Activated T-cell treated with anti-CD3 and anti-CD28 coated beads for 1 hour (primary cell): ENCODE data around the gene NOA1.

ENCODE experiments used
- DNase-seq: peaks from one replicate; pipeline ENCODE4 v3.0.0-alpha.2; 2020; ENCODE audit warnings: low read depth

NOA1 gene

GRCh38 chr4:56977321-56978012 is at the start of gene NOA1:
Gene NOA1, minus strand, starts transcription at chr4:56977606. Its CDS starts 21 bp downstream, at chr4:56977585.
- peak; percentile 98 for DNase-seq

GRCh38 chr4:57023104-57023503 is 45.7 kb upstream of the NOA1 start:
- no peak for DNase-seq

GRCh38 chr4:57020467-57021101 is 43.2 kb upstream of the NOA1 start:
- DNase-seq, result no peak

GRCh38 chr4:57018980-57019379 is 41.6 kb upstream of the NOA1 start:
- DNase-seq, result no peak

GRCh38 chr4:57013543-57014120 is 36.2 kb upstream of the NOA1 start:
- DNase-seq, result no peak

- DNase-seq, result no peak
Measured at GRCh38 chr4:56999751-57000150, 22.3 kb upstream of the NOA1 start.

GRCh38 chr4:56995525-56995924 is 18.1 kb upstream of the NOA1 start:
- DNase-seq, result no peak

GRCh38 chr4:56990109-56990905 is 12.9 kb upstream of the NOA1 start:
- no peak for DNase-seq

- no peak for DNase-seq
Measured at GRCh38 chr4:56986952-56987351, 9.5 kb upstream of the NOA1 start.

GRCh38 chr4:56986192-56986591 is 8.8 kb upstream of the NOA1 start:
- DNase-seq, result no peak

GRCh38 chr4:56981795-56982201 is 4.4 kb upstream of the NOA1 start:
- DNase-seq, result no peak

GRCh38 chr4:56979421-56980072 is 2.1 kb upstream of the NOA1 start:
- peak; percentile 13 for DNase-seq

- DNase-seq, result peak; percentile 73
Measured at GRCh38 chr4:56978750-56979303, 1.4 kb upstream of the NOA1 start, which contains the start of gene POLR2B. Gene POLR2B, plus strand, starts transcription at chr4:56978896. Its CDS starts 90 bp downstream, at chr4:56978986.

- peak; percentile 32 for DNase-seq
Measured at GRCh38 chr4:56976837-56977320, 527 bp downstream of the NOA1 start.

GRCh38 chr4:56976283-56976836 is 1.0 kb downstream of the NOA1 start:
- no peak for DNase-seq

- DNase-seq, result no peak
Measured at GRCh38 chr4:56973336-56973735, 4.1 kb downstream of the NOA1 start.

- DNase-seq, result no peak
Measured at GRCh38 chr4:56972809-56973208, 4.6 kb downstream of the NOA1 start.

GRCh38 chr4:56972389-56972788 is 5.0 kb downstream of the NOA1 start:
- DNase-seq, result no peak

- DNase-seq, result no peak
Measured at GRCh38 chr4:56971383-56971782, 6.0 kb downstream of the NOA1 start.

GRCh38 chr4:56961107-56961500 is 16.3 kb downstream of the NOA1 start:
- no peak for DNase-seq

GRCh38 chr4:56959100-56959499 is 18.3 kb downstream of the NOA1 start:
- no peak for DNase-seq
